Measurements from ENCODE around the gene SLC36A1.

SLC36A1 gene

DNA sequence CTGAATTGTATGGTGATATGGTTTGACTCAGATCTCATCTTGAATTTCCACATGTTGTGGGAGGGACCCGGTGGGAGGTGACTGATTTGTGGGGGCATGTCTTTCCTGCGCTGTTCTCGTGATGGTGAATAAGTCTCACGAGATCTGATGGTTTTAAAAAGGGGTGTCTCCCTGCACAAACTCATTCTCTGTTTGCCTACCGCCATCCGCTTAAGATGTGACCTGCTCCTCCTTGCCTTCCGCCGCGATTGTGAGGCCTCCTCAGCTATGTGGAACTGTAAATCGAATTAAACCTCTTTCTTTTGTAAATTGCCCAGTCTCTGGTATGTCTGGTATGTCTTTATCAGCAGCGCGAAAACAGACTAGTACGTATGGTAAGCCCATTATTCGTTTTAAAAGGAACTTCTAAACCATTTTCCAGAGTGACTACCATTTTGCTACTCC lies 48.7 kb downstream of the SLC36A1 start:
- Histone ChIP-seq H3K27me3 (ENCODE audit: control insufficient read depth in 3 of 3, insufficient read depth in 3 of 3, low read depth in 1 of 3, low read length in 3 of 3) (no peaks in the 10 kb centered on the region), H3K9ac (ENCODE audit: low read depth, low read length, poor library complexity) (no peak overlapping the region), H4K8ac (ENCODE audit: low read depth, low read length) (no peak overlapping the region), H3K23ac (ENCODE audit: low read depth, low read length, poor library complexity) (no peak overlapping the region), H3K4me3 (ENCODE audit: low read length in 2 of 2) (no peak overlapping the region), H2BK120ac (ENCODE audit: low read depth, low read length) (no peak overlapping the region), H2BK12ac (ENCODE audit: low read length) (no peak overlapping the region), H3K36me3 (replicated peaks in 1 of 2; ENCODE audit: control insufficient read depth in 2 of 2, insufficient read depth in 2 of 2, low read length in 2 of 2) (no peaks in the 10 kb centered on the region), H2BK15ac (ENCODE audit: low read length) (no peak overlapping the region), H3K27ac (replicated peaks; ENCODE audit: low read length) (peak overlapping the region; percentile 9), H3K18ac (ENCODE audit: low read length) (no peak overlapping the region), H3K14ac (ENCODE audit: low read length) (no peak overlapping the region), H4K91ac (ENCODE audit: low read depth, low read length, poor library complexity) (no peak overlapping the region), H3K4me2 (ENCODE audit: insufficient read depth, low read length, poor library complexity, severe bottlenecking) (no peak overlapping the region), H2AFZ (ENCODE audit: low read length) (peak overlapping the region; percentile 75), H2BK5ac (ENCODE audit: low read length) (no peak overlapping the region), H3K4ac (ENCODE audit: low read length) (no peak overlapping the region), H3K79me1 (ENCODE audit: low read depth, low read length) (no peaks in the 10 kb centered on the region), H2AK5ac (ENCODE audit: low read depth, low read length) (no peak overlapping the region), H3K4me1 (ENCODE audit: control insufficient read depth in 2 of 2, insufficient read depth in 1 of 2, low read depth in 1 of 2, low read length in 2 of 2) (peaks cover 4 to 7% of the 10 kb centered on the region in 2 donors), H3K9me3 (replicated peaks in 1 of 2; ENCODE audit: control insufficient read depth in 2 of 2, insufficient read depth in 1 of 2, low read depth in 1 of 2, low read length in 2 of 2) (peaks cover 0 to 5% of the 10 kb centered on the region in 2 donors)
- no CpG with 5 or more reads among the region's 14 CpGs for WGBS, 2 donors (ENCODE audit: extremely low coverage in 2 of 2, insufficient read length in 2 of 2, insufficient replicate concordance in 1 of 2)
- DNase-seq (ENCODE audit: low spot score), result no peak

DNA sequence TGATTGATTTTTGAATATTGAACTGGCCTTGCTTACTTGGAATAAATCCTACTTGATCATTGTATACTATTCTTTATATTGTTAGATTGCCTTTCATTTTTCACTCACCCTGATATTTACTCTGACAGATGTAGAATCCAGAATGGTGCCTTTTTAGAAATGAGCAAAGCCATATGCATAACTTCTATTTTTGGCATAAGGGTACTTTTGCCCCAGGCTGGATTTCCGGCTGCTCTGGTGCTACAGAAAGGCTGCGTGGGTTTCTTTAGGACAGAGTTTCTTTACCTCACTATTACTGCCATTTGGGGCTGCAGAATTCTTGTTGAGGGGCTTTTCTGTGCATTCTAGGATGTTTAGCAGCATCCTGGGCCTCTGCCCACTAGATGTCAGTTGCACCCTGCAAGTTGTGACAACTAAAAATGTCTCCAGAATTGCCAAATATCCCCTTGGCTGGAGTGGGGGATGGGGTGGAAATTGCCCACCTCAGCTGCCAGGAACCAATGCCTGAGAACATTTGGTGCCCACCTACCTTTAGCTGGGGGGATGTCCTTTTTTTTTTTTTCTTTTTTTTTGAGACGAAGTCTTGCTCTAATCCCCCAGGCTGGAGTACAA lies 50.1 kb downstream of the SLC36A1 start:
- H2AK5ac ChIP-seq (ENCODE audit: low read depth, low read length), result no peak overlapping the region
- H2BK5ac ChIP-seq (ENCODE audit: low read length), result no peak overlapping the region
- no peak overlapping the region for H3K4me2 ChIP-seq (ENCODE audit: insufficient read depth, low read length, poor library complexity, severe bottlenecking)
- no peak overlapping the region for H2BK12ac ChIP-seq (ENCODE audit: low read length)
- no peak overlapping the region for H3K14ac ChIP-seq (ENCODE audit: low read length)
- no peak overlapping the region for H3K4ac ChIP-seq (ENCODE audit: low read length)
- no CpG with 5 or more reads among the region's 3 CpGs for WGBS, 2 donors (ENCODE audit: extremely low coverage in 2 of 2, insufficient read length in 2 of 2, insufficient replicate concordance in 1 of 2)
- DNase-seq (ENCODE audit: low spot score), result no peak
- peaks cover 0 to 5% of the 10 kb centered on the region in 2 donors for H3K9me3 ChIP-seq (replicated peaks in 1 of 2; ENCODE audit: control insufficient read depth in 2 of 2, insufficient read depth in 1 of 2, low read depth in 1 of 2, low read length in 2 of 2)
- H3K79me1 ChIP-seq (ENCODE audit: low read depth, low read length), result no peaks in the 10 kb centered on the region
- no peaks in the 10 kb centered on the region for H3K36me3 ChIP-seq (replicated peaks in 1 of 2; ENCODE audit: control insufficient read depth in 2 of 2, insufficient read depth in 2 of 2, low read length in 2 of 2)
- H2BK15ac ChIP-seq (ENCODE audit: low read length), result no peak overlapping the region
- H3K4me3 ChIP-seq (ENCODE audit: low read length in 2 of 2), result no peak overlapping the region
- H3K4me1 ChIP-seq (ENCODE audit: control insufficient read depth in 2 of 2, insufficient read depth in 1 of 2, low read depth in 1 of 2, low read length in 2 of 2), result peaks cover 4 to 7% of the 10 kb centered on the region in 2 donors
- H3K18ac ChIP-seq (ENCODE audit: low read length), result no peak overlapping the region
- no peaks in the 10 kb centered on the region for H3K27me3 ChIP-seq (ENCODE audit: control insufficient read depth in 3 of 3, insufficient read depth in 3 of 3, low read depth in 1 of 3, low read length in 3 of 3)
- no peak overlapping the region for H3K23ac ChIP-seq (ENCODE audit: low read depth, low read length, poor library complexity)
- H2BK120ac ChIP-seq (ENCODE audit: low read depth, low read length), result no peak overlapping the region
- H3K9ac ChIP-seq (ENCODE audit: low read depth, low read length, poor library complexity), result no peak overlapping the region
- H2AFZ ChIP-seq (ENCODE audit: low read length), result no peak overlapping the region
- no peak overlapping the region for H3K27ac ChIP-seq (replicated peaks; ENCODE audit: low read length)
- no peak overlapping the region for H4K91ac ChIP-seq (ENCODE audit: low read depth, low read length, poor library complexity)
- H4K8ac ChIP-seq (ENCODE audit: low read depth, low read length), result no peak overlapping the region

DNA sequence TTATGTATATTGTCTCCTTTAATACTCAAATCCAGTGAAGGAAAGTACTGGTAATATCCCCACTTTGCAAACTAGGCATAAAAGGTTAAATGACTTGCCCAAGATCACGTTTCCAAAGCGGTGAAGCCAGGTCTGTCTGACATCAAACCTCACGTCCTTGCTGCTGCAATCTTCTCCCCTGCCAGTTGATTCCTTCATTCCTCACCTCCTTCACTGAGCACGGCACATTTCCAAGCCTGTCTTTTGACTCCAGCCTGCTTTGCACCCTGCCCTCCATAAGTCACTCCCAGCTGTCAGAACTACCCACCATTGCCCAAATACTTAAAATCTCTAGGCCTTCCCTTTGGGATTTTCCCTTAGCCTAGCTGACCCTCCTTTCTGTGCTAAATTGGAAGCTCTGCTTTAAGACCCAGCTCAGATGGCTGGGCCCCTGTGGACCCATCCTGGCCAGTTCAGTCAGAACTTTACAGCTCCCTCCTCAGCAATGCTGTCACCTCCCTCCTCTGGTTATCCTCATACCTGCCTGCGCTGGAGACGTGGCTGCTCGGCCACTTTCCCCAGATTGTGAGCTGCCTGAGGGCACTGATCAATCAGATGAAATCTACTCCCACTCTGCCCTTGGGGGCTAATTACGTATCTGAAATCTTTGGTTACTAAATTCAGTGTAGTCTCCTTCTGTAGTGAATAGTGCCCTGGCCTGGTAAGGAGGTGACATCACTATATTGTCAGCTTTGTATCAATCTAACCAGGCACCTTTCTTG lies 51.2 kb downstream of the SLC36A1 start:
- Histone ChIP-seq H3K27me3 (ENCODE audit: control insufficient read depth in 3 of 3, insufficient read depth in 3 of 3, low read depth in 1 of 3, low read length in 3 of 3) (no peaks in the 10 kb centered on the region), H3K27ac (replicated peaks; ENCODE audit: low read length) (no peak overlapping the region), H3K4me3 (ENCODE audit: low read length in 2 of 2) (no peak overlapping the region), H3K23ac (ENCODE audit: low read depth, low read length, poor library complexity) (no peak overlapping the region), H3K79me1 (ENCODE audit: low read depth, low read length) (no peaks in the 10 kb centered on the region), H3K36me3 (replicated peaks in 1 of 2; ENCODE audit: control insufficient read depth in 2 of 2, insufficient read depth in 2 of 2, low read length in 2 of 2) (no peaks in the 10 kb centered on the region), H4K91ac (ENCODE audit: low read depth, low read length, poor library complexity) (no peak overlapping the region), H3K4me2 (ENCODE audit: insufficient read depth, low read length, poor library complexity, severe bottlenecking) (no peak overlapping the region), H2AK5ac (ENCODE audit: low read depth, low read length) (no peak overlapping the region), H2BK120ac (ENCODE audit: low read depth, low read length) (no peak overlapping the region), H2BK15ac (ENCODE audit: low read length) (no peak overlapping the region), H3K4ac (ENCODE audit: low read length) (no peak overlapping the region), H2BK5ac (ENCODE audit: low read length) (no peak overlapping the region), H3K9ac (ENCODE audit: low read depth, low read length, poor library complexity) (no peak overlapping the region), H3K9me3 (replicated peaks in 1 of 2; ENCODE audit: control insufficient read depth in 2 of 2, insufficient read depth in 1 of 2, low read depth in 1 of 2, low read length in 2 of 2) (peaks cover 0 to 5% of the 10 kb centered on the region in 2 donors), H3K4me1 (ENCODE audit: control insufficient read depth in 2 of 2, insufficient read depth in 1 of 2, low read depth in 1 of 2, low read length in 2 of 2) (peaks cover 4 to 7% of the 10 kb centered on the region in 2 donors), H2AFZ (ENCODE audit: low read length) (no peak overlapping the region), H3K18ac (ENCODE audit: low read length) (peak overlapping the region; percentile 33), H2BK12ac (ENCODE audit: low read length) (no peak overlapping the region), H3K14ac (ENCODE audit: low read length) (no peak overlapping the region), H4K8ac (ENCODE audit: low read depth, low read length) (no peak overlapping the region)
- no peak for DNase-seq (ENCODE audit: low spot score)
- WGBS, 2 donors (ENCODE audit: extremely low coverage in 2 of 2, insufficient read length in 2 of 2, insufficient replicate concordance in 1 of 2), result no CpG with 5 or more reads among the region's 8 CpGs

DNA sequence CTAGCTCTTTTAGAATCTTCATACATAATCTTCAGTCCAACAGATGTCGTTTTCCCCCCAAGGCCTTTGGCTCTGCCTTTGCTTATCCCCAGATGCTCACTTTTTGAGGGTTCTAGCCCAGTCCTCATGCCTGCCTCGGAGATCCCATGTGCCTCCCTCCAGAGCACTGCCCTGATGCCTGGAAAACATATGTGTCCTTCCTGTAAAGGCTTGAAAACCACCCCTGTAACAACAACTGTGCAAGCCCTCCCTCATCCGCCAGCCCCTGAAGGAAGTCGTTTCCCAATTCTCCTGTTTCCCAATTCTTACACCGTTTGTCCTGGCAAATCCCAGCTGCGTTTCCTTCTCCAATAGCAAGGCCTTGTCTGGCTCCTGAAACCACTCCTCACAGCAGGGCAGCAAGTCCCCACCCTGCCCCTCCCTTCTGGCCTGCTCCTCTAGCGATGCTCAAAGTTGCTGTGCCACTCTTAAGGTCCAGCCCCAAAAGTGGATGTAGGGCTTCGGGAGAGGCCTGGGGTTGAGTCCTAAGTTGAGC lies 52.2 kb downstream of the SLC36A1 start:
- Histone ChIP-seq H4K8ac (ENCODE audit: low read depth, low read length) (no peak overlapping the region), H3K18ac (ENCODE audit: low read length) (peak overlapping the region; percentile 28), H3K27me3 (ENCODE audit: control insufficient read depth in 3 of 3, insufficient read depth in 3 of 3, low read depth in 1 of 3, low read length in 3 of 3) (no peaks in the 10 kb centered on the region), H3K27ac (replicated peaks; ENCODE audit: low read length) (no peak overlapping the region), H2AK5ac (ENCODE audit: low read depth, low read length) (no peak overlapping the region), H3K4me3 (ENCODE audit: low read length in 2 of 2) (no peak overlapping the region), H3K79me1 (ENCODE audit: low read depth, low read length) (no peaks in the 10 kb centered on the region), H4K91ac (ENCODE audit: low read depth, low read length, poor library complexity) (no peak overlapping the region), H2BK15ac (ENCODE audit: low read length) (no peak overlapping the region), H3K9me3 (replicated peaks in 1 of 2; ENCODE audit: control insufficient read depth in 2 of 2, insufficient read depth in 1 of 2, low read depth in 1 of 2, low read length in 2 of 2) (no peaks in the 10 kb centered on the region), H3K14ac (ENCODE audit: low read length) (no peak overlapping the region), H2AFZ (ENCODE audit: low read length) (peak overlapping the region; percentile 3), H3K4ac (ENCODE audit: low read length) (no peak overlapping the region), H3K23ac (ENCODE audit: low read depth, low read length, poor library complexity) (no peak overlapping the region), H3K4me2 (ENCODE audit: insufficient read depth, low read length, poor library complexity, severe bottlenecking) (no peak overlapping the region), H2BK5ac (ENCODE audit: low read length) (no peak overlapping the region), H3K36me3 (replicated peaks in 1 of 2; ENCODE audit: control insufficient read depth in 2 of 2, insufficient read depth in 2 of 2, low read length in 2 of 2) (no peaks in the 10 kb centered on the region), H3K4me1 (ENCODE audit: control insufficient read depth in 2 of 2, insufficient read depth in 1 of 2, low read depth in 1 of 2, low read length in 2 of 2) (peaks cover 4 to 7% of the 10 kb centered on the region in 2 donors), H2BK120ac (ENCODE audit: low read depth, low read length) (no peak overlapping the region), H2BK12ac (ENCODE audit: low read length) (no peak overlapping the region), H3K9ac (ENCODE audit: low read depth, low read length, poor library complexity) (no peak overlapping the region)
- no CpG with 5 or more reads among the region's 8 CpGs for WGBS, 2 donors (ENCODE audit: extremely low coverage in 2 of 2, insufficient read length in 2 of 2, insufficient replicate concordance in 1 of 2)
- no peak for DNase-seq (ENCODE audit: low spot score)

All from neuronal stem cell (in vitro differentiated cells).